ENCODE results near the gene HSPH1. TPM values are rescaled to one million over a fixed set of nuclear protein-coding genes. Genes with fewer than 3 reads are reported as not detected.

The HSPH1 gene
- total and polyA plus RNA-seq, 2 donors (not counting 3 experiments of a cell fraction or from before 2014, with no cell fraction given), result 15.8 to 124 TPM

GRCh38 chr13:31209172-31209840 lies 47.6 kb upstream of the HSPH1 start:
- H3K79me2 ChIP-seq (ENCODE audit: control insufficient read depth, insufficient read depth, low read length), result no peaks in the 10 kb centered on the region
- H3K9ac ChIP-seq (replicated peaks; ENCODE audit: extremely low read depth, insufficient read depth, low read length), result no peak overlapping the region
- dilution Hi-C loops (cut with MboI; ENCODE audit: extremely low pct_ligation_motif_present, low sequenced_read_pairs) (no loop called here), intact Hi-C loops (cut with micrococcal nuclease) (no loop called here)
- TF ChIP-seq MYC (IDR thresholded peaks at IDR 0.05; ENCODE audit: low read depth, low read length), result no peak
- no peak for TF ChIP-seq POLR2A (IDR thresholded peaks at IDR 0.05; ENCODE audit: low read depth, low read length)
- no peak for TF ChIP-seq JUN (IDR thresholded peaks at IDR 0.05; ENCODE audit: borderline replicate concordance, insufficient read depth, insufficient read length, low read depth)
- no peak for TF ChIP-seq MAX (IDR thresholded peaks at IDR 0.05; ENCODE audit: insufficient read depth, insufficient read length)
- TF ChIP-seq CTCF (IDR thresholded peaks at IDR 0.05; ENCODE audit: extremely low read depth in 1 of 2, insufficient read depth in 1 of 2, low read depth in 1 of 2, low read length in 2 of 2), result no peak
- TF ChIP-seq GATA2 (IDR thresholded peaks at IDR 0.05; ENCODE audit: insufficient read depth, insufficient read length, low read depth, low read length), result no peak
- no peak for TF ChIP-seq FOS (IDR thresholded peaks at IDR 0.05; ENCODE audit: borderline replicate concordance, insufficient read depth, low read length)
- TF ChIP-seq EZH2 (IDR thresholded peaks at IDR 0.05; ENCODE audit: borderline replicate concordance, low read depth, low read length, severe bottlenecking), result no peak
- no peak for TF ChIP-seq POLR2AphosphoS5 (IDR thresholded peaks at IDR 0.05; ENCODE audit: insufficient read depth, low read depth, low read length)
- FAIRE-seq (no peak), DNase-seq (ENCODE audit: low read depth, low spot score) (peak; percentile 56)
- CTCF ChIA-PET, result interaction anchor here (0.8 to 1.4 kb wide), 3 partner anchors 9 to 27 kb away, joined by 3 to 7 read pairs (median 4); partner anchors contain the start of gene B3GLCT
- H3K9me1 ChIP-seq (replicated peaks; ENCODE audit: control insufficient read depth, extremely low read depth, insufficient read depth, low read length), result no peaks in the 10 kb centered on the region
- H3K36me3 ChIP-seq (ENCODE audit: control insufficient read depth in 2 of 2, extremely low read depth in 1 of 2, insufficient read depth in 2 of 2, low read length in 2 of 2), result no peaks in the 10 kb centered on the region
- H4K20me1 ChIP-seq (replicated peaks; ENCODE audit: control insufficient read depth, extremely low read depth, insufficient read depth, low read length), result peaks cover 2% of the 10 kb centered on the region
- no peak overlapping the region for H3K4me3 ChIP-seq (replicated peaks in 1 of 3; ENCODE audit: insufficient read depth in 1 of 3, low read depth in 1 of 3, low read length in 3 of 3)
- POLR2A ChIA-PET, result interaction anchor here (0.8 kb wide), 1 partner anchor 9 kb away, joined by 5 read pairs; no protein-coding TSS in a partner anchor
- H3K4me1 ChIP-seq (ENCODE audit: control insufficient read depth, extremely low read depth, insufficient read depth, low read length), result peaks cover 2% of the 10 kb centered on the region
- H3K9me3 ChIP-seq (replicated peaks; ENCODE audit: control insufficient read depth, insufficient read depth, low read length), result no peaks in the 10 kb centered on the region
- no peak overlapping the region for H2AFZ ChIP-seq (ENCODE audit: low read depth, low read length)
- H3K27me3 ChIP-seq (ENCODE audit: control insufficient read depth in 2 of 2, insufficient read depth in 2 of 2, low read length in 2 of 2), result no peaks in the 10 kb centered on the region
- H3K27ac ChIP-seq (ENCODE audit: insufficient read depth, low read depth, low read length), result no peak overlapping the region
- no peak overlapping the region for H3K4me2 ChIP-seq (ENCODE audit: insufficient read depth, low read length)
- BruUV-seq (replicated peaks), result no TSS peak

All from endothelial cell of umbilical vein (primary cell).